Central memory CD8-positive, alpha-beta T cell (primary cell): ENCODE results near the gene ZFYVE19.

Experiments
- ATAC-seq: fragments of 150-1000 bp; cut with Tn5 transposase; replicated peaks from 2 replicates; pipeline ENCODE4 v1.10.0; 2022; ENCODE audit warnings: mild to moderate bottlenecking, moderate FRiP score, moderate number of reproducible peaks; ENCODE audit not compliant: poor library complexity, severe bottlenecking; ENCODE audit errors: extremely low read depth
- DNase-seq, 2 donors: peaks; one replicate each; pipeline ENCODE4 v3.0.0; 2021; ENCODE audit warnings: low spot score in 2 of 2
- H3K27ac Mint-ChIP-seq: one replicate; pipeline ENCODE4 v1.8.0; 2022; ENCODE audit warnings: low read depth, mild to moderate bottlenecking, moderate library complexity, mixed read lengths
- H3K27me3 Mint-ChIP-seq: one replicate; pipeline ENCODE4 v1.8.0; 2022; ENCODE audit warnings: mixed read lengths
- H3K36me3 Mint-ChIP-seq: one replicate; pipeline ENCODE4 v1.8.0; 2022; ENCODE audit warnings: mild to moderate bottlenecking, moderate library complexity, mixed read lengths; ENCODE audit not compliant: insufficient read depth
- H3K4me1 Mint-ChIP-seq: one replicate; pipeline ENCODE4 v1.8.0; 2022; ENCODE audit warnings: mixed read lengths
- H3K4me3 Mint-ChIP-seq: one replicate; pipeline ENCODE4 v1.8.0; 2022; ENCODE audit warnings: mild to moderate bottlenecking, moderate library complexity, mixed read lengths
- H3K9me3 Mint-ChIP-seq: one replicate; pipeline ENCODE4 v1.8.0; 2022; ENCODE audit warnings: mixed read lengths

The ZFYVE19 gene, protein sequence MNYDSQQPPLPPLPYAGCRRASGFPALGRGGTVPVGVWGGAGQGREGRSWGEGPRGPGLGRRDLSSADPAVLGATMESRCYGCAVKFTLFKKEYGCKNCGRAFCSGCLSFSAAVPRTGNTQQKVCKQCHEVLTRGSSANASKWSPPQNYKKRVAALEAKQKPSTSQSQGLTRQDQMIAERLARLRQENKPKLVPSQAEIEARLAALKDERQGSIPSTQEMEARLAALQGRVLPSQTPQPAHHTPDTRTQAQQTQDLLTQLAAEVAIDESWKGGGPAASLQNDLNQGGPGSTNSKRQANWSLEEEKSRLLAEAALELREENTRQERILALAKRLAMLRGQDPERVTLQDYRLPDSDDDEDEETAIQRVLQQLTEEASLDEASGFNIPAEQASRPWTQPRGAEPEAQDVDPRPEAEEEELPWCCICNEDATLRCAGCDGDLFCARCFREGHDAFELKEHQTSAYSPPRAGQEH

DNA sequence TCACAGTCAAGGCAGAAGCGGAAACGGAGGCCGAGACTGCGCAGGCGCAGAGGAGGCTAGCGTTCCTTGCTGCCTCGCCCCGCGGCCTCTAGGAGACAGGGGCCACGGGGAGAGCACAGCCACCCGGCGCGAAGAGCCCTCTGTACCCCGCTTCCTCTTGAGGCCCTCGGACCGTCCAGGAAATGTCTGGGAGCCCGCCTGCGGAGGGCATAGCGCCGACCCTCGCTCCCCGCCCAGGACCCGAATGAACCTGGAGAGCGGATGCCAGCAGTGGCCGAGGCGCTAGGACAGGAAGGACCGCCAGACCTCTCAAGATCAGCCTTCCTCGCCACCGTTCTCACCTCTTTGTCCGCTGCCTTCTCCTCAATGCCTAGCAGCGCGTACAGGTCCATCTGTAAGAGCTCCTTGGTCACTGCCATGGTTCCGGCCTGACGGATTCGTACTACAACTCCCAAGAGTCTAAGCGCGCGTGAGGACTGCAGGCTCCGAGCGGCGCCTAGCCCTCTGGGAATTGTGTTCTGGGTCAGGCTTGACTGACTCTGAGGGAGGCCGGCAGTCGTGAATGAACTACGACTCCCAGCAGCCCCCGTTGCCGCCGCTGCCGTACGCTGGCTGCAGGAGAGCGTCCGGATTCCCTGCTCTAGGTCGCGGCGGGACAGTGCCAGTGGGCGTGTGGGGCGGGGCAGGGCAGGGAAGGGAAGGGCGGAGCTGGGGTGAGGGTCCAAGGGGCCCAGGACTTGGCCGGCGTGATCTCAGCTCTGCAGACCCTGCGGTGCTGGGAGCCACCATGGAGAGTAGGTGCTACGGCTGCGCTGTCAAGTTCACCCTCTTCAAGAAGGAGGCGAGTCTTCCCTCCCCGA lies at the start of gene ZFYVE19, which contains the start of gene DNAJC17:
TSS of gene ZFYVE19 (plus strand) at position 62 of the 860 bp plus-strand sequence. CDS start at position 563, 501 bp downstream.
TSS of gene DNAJC17 (minus strand) at position 446 of the 860 bp plus-strand sequence. CDS start at position 419, 27 bp downstream.
- Mint-ChIP-seq H3K27ac (peak within 1 kb of the TSS; percentile 90), H3K27me3 (no peaks in the 10 kb centered on the region), H3K4me1 (peaks cover 19% of the 10 kb centered on the region), H3K9me3 (no peaks in the 10 kb centered on the region), H3K36me3 (peaks cover 9% of the 10 kb centered on the region), H3K4me3 (peak within 1 kb of the TSS; percentile 97)
- peak; percentile 99 for ATAC-seq
- peak; percentile 82 to 88 for DNase-seq

DNA sequence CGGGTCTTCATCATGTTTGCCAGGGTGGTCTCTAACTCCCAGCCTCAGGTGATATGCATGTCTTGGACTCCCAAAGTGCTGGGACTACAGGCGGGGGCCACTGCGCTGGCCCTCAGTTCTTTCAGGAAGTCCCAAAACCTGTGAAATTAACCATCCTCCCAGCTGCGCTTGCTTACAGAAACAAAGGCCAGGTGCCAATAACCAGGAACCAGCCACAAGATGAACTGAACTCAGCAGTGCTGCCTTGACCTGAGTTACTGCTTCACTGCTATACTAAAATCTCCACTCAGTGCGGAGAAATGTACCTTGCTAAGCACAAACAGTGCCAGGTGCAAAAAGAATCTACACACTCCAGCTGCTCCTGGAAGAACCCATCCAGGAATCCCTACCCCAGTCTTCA lies 46.9 kb upstream of the ZFYVE19 start:
- ATAC-seq (no peak), DNase-seq (no peak)
- Mint-ChIP-seq H3K27me3 (no peaks in the 10 kb centered on the region), H3K4me1 (peaks cover 15% of the 10 kb centered on the region), H3K9me3 (no peaks in the 10 kb centered on the region), H3K36me3 (peaks cover 10% of the 10 kb centered on the region), H3K4me3 (no peak overlapping the region), H3K27ac (no peak overlapping the region)

DNA sequence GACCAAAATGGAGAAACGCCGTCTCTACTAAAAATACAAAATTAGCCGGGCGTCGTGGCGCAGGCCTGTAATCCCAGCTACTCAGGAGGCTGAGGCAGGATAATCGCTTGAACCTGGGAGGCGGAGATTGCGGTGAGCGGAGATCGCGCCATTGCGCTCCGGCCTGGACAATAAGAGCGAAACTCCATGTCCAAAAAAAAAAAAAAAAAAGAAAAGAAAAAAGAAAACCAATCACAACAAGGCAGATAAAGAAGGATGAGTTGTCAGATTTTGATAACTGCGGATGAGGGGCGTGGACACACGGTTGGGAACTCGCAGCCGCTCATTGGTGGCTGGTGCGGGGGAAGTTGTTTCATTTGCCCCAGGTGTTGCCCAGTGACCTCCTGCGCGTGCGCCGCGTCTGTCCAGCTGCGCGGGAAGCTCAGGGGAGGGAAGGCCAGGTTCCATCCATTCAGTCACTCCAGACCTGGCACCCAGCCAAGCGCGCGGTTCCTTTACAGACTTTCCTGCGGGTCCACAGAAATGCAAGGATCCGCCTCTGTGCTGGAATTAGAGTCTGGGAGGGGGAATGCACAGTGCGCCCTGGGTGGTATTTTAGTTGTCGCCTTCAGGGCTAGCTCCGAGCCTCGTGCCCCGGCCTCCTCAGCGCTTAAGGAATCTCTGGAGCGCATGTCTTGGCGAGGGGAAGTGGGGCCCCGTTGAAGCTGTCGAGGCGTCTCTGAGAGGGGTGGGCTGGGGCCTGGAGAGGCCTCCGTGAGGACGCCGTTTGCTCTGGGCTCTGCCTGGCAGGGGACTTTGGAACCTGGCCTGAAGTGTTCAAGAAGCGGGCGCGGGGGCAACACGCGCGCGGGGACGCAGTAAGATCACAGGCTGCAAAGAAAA lies 43.7 kb upstream of the ZFYVE19 start:
- ATAC-seq (no peak), DNase-seq (no peak)
- H3K36me3 Mint-ChIP-seq, result peaks cover 13% of the 10 kb centered on the region
- H3K27ac Mint-ChIP-seq, result peak overlapping the region; percentile 81
- H3K4me1 Mint-ChIP-seq, result peaks cover 23% of the 10 kb centered on the region
- H3K27me3 Mint-ChIP-seq, result no peaks in the 10 kb centered on the region
- peak overlapping the region; percentile 69 for H3K4me3 Mint-ChIP-seq
- H3K9me3 Mint-ChIP-seq, result no peaks in the 10 kb centered on the region

DNA sequence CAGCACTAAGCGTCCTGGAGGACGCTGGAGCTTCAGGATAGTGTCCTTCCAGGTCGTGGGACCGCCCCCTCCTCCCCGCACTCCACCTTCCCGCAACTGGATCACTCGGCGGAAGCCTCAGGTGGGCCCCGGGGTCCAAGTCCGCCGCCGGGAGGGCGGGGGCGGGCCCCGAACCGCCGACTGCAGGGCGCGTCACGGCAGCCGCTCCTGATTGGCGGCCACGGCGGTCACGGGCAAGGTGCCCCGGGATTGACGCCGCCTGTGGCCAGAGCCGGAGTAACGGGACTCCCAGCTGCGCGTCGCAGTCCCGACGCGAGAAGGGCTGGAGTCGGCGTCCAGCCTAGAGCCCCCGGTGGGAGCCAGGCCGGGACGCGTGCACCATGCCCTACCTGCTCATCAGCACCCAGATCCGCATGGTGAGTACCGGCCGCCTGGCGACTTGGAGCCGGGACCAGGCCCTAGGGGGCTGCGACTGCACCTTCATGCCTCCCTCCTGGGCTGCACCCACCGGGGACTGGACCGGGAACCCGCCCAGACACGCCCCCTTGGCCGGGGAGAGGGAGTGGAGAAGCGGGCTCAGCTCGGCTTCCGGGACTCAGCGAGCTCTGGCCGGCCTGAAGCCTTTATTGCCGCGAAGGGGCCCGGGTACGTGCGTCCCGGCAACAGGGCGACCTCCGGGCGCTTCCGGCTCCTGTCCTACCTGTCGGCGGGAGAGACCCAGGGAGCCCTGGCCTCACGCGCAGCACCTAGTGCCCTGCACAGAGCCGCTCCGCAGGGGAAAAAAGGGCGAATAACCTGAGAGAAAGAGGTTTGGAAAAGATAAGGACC lies 42.9 kb upstream of the ZFYVE19 start, which contains the start of gene GCHFR:
TSS of gene GCHFR (plus strand) at position 268 of the 828 bp plus-strand sequence. CDS start at position 381, 113 bp downstream.
- Mint-ChIP-seq H3K4me1 (peaks cover 31% of the 10 kb centered on the region), H3K4me3 (peak within 1 kb of the TSS; percentile 69), H3K27ac (peak within 1 kb of the TSS; percentile 81), H3K36me3 (peaks cover 14% of the 10 kb centered on the region), H3K9me3 (no peaks in the 10 kb centered on the region), H3K27me3 (no peaks in the 10 kb centered on the region)
- ATAC-seq (peak; percentile 16), DNase-seq (peak; percentile 23 to 33)

DNA sequence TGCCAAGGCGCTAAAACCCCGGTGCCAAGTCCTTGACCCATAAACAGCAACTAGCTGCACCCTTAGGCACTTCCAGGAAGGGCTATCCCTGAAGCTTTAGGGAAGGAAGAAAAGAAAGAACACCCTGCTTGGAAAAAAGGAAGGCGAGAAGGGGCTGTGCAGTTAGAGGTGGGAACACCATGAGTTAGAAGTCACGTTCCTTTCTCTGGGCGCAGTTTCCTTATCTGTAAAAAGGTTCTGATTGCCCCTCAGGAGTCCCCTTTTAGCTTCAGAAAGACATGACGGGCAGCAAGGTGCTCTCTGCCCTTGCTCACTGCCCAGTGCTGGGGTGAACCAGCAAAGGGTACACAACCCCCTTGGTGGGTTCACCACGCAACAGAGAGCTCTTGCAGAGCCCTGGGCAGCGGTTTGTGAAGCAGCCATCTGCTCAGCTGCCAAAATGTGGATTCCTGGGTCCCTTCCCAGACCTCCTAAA lies 42.2 kb upstream of the ZFYVE19 start:
- peak overlapping the region; percentile 69 for H3K4me3 Mint-ChIP-seq
- DNase-seq (no peak), ATAC-seq (no peak)
- peaks cover 38% of the 10 kb centered on the region for H3K4me1 Mint-ChIP-seq
- no peaks in the 10 kb centered on the region for H3K9me3 Mint-ChIP-seq
- peaks cover 14% of the 10 kb centered on the region for H3K36me3 Mint-ChIP-seq
- H3K27ac Mint-ChIP-seq, result peak overlapping the region; percentile 81
- H3K27me3 Mint-ChIP-seq, result no peaks in the 10 kb centered on the region

DNA sequence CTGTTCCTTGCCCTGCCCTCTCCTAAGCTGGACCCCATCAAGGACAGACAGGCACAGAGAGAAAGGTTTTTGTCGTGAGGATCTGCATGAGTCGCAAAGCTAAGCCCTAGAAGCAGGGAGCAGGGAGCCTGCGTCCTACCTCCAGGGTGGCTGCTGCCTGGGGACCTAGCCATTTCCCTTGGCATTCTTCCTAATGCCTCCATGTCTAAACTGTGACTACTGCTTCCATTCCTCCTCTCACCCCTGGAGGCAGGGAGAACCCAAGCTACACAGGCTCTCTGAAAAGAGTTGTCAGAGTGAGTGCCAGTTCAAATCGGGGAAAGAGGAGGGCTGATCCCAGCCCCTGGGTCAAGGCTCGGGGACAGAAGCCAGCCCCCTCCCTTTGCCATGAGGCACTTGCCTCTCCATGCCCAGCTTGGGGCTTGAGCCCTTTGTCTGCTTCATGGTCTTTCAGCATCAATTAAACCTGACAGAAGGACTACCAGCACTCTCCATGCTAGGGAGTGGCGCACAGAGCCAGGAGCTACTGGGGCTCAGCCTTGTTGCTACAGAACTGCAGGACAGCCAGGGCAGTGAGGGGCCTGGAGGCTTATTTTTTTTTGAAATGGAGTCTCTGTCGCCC lies 40.6 kb upstream of the ZFYVE19 start:
- DNase-seq, result no peak
- Mint-ChIP-seq H3K4me3 (no peak overlapping the region), H3K9me3 (no peaks in the 10 kb centered on the region), H3K27ac (peak overlapping the region; percentile 81), H3K27me3 (no peaks in the 10 kb centered on the region), H3K4me1 (peaks cover 47% of the 10 kb centered on the region), H3K36me3 (peaks cover 14% of the 10 kb centered on the region)
- ATAC-seq, result no peak

DNA sequence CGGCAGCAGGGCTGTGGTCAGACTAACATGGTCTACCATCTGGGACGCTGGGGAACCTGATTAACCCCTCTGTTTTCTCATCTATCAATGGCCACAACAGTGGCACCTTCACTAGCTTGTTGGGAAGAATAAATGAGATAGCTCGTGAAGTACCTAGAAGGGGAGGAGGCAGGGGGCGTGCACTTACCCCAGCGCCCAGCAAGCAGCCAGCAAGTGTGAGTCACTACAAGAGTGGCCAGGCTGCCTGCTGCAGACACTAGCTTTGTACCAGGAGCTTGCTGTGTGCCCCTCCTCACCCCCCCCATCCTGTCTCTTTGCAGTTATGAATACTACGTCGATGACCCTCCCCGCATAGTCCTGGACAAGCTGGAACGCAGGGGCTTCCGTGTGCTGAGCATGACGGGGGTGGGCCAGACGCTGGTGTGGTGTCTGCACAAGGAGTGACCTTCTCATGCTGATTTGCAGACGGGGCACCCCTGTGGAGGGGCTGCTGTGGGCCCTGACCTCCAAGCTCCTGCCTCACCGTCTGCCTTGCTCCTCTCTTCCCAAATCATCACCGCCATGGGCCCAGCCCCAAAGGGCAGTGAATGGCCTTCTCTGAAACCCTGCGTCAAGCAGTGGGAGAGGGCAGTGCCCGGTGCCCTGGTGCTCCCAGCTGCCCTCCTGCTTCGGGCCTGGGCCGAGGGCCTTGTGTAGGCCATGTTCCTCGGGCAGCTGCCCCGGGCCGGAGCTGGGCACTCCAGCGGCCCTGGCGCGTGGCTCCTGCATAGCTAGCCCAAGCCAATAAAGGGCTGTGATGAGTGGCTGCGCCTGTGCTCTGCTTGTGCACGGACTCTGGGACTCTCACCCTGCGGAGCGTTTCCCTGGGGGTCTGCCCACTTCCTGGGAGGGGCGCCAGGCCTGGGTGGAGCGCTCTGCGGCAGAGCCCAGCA lies 39.7 kb upstream of the ZFYVE19 start:
- ATAC-seq, result no peak
- peaks cover 51% of the 10 kb centered on the region for H3K4me1 Mint-ChIP-seq
- H3K9me3 Mint-ChIP-seq, result no peaks in the 10 kb centered on the region

DNA sequence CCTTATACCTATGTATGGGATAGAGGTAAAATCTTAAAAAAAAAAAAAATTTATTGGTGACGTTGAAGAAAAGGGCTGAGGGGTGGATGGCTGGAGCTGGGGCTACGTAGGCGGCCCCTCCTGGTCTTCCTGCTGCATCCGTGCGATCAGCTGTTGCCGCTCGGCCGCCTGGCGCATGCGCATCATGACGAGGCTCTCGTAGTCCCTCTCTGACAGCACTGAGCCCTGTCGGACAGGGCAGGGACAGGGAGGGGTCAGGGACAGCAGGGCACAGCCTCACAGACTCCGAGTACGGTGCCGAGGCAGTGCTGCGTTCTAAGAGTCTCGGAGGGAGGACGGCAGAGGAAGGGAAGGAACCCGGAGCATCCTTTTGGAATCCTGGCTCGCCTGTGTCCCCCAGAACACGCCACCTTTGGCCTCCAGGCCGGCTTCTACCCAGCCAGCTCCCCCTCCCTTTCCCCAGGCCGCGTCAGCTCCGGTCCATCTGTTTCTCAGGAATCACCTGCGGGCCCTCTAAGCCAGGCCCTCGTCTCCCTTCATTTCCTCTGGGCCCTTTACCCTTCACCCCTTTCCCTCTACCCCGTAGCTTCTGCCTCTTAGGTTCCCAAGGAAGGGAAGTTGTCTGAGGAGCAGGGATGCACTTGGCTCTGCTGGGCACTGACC lies 38.9 kb upstream of the ZFYVE19 start:
- Mint-ChIP-seq H3K4me1 (peaks cover 51% of the 10 kb centered on the region), H3K27me3 (no peaks in the 10 kb centered on the region), H3K4me3 (no peak overlapping the region), H3K9me3 (no peaks in the 10 kb centered on the region), H3K27ac (peak overlapping the region; percentile 32), H3K36me3 (peaks cover 14% of the 10 kb centered on the region)
- DNase-seq, result no peak
- ATAC-seq, result no peak

More for the DNA sequence above, 39.7 kb upstream of the ZFYVE19 start:
- Mint-ChIP-seq H3K36me3 (peaks cover 14% of the 10 kb centered on the region), H3K27me3 (no peaks in the 10 kb centered on the region), H3K4me3 (no peak overlapping the region), H3K27ac (no peak overlapping the region)
- DNase-seq, result no peak

DNA sequence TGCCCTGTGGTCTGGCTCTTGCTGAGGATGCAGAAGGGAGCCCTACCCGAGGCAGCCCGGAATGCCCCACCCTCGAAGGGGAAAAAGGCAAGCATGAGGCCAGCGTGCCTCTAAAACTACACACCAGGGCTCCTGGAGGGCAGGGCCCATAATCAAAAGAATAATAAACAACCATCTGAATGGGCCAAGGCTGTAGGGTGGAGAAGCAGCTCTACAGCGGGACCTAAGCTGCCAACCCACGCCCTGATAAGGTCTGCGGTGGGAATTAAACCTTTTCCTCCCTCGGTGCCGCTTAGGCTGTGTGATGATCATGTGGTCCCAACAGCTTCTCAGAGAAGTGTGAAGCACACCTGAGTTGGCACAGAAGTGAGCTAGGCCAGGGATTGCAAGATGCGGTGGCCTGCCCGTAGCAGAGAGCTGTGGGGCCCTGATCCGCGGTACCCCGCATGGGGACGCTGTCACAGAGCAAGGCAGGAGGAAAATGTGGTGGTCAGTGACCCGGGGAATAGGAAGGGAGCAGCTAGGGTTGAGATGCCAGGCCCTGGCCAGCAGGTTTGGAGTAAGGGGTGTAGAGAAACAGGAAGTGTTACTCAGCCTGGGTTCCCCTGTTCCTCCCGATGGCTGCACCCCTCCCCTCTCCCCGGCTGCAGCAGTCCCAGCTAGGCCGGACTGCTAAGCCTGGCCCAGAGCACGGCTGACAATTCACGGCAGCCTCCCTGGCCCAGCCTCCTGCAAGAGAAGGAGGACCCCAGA lies 38.2 kb upstream of the ZFYVE19 start:
- Mint-ChIP-seq H3K4me1 (peaks cover 51% of the 10 kb centered on the region), H3K27ac (peak overlapping the region; percentile 32), H3K27me3 (no peaks in the 10 kb centered on the region), H3K9me3 (no peaks in the 10 kb centered on the region), H3K4me3 (peak overlapping the region; percentile 50), H3K36me3 (peaks cover 14% of the 10 kb centered on the region)
- ATAC-seq (no peak), DNase-seq (no peak)
